GM18907 (cell line): ENCODE data around the gene CASP9.

Experiments used
- ATAC-seq: cut with Tn5 transposase; IDR thresholded peaks from one replicate; pipeline ENCODE4 v1.9.1; 2021; ENCODE audit warnings: mild to moderate bottlenecking, moderate library complexity; ENCODE audit not compliant: unreplicated experiment

CASP9 gene

GRCh38 chr1:15524021-15524282, at the start of gene CASP9:
Gene CASP9, minus strand, starts transcription at chr1:15524215. Its CDS starts 15 bp downstream, at chr1:15524200.
- ATAC-seq: no peak

GRCh38 chr1:15573477-15573876, 49.5 kb upstream of the CASP9 start:
- ATAC-seq: no peak

GRCh38 chr1:15571266-15571665, 47.3 kb upstream of the CASP9 start:
- ATAC-seq: no peak

- ATAC-seq: no peak
Observed at GRCh38 chr1:15570861-15571260, 46.8 kb upstream of the CASP9 start.

GRCh38 chr1:15568387-15569073, 44.5 kb upstream of the CASP9 start:
- ATAC-seq: no peak

- ATAC-seq: no peak
Observed at GRCh38 chr1:15559189-15559810, 35.3 kb upstream of the CASP9 start.

- ATAC-seq: no peak
Observed at GRCh38 chr1:15558516-15558915, 34.5 kb upstream of the CASP9 start.

GRCh38 chr1:15557594-15557993, 33.6 kb upstream of the CASP9 start:
- ATAC-seq: no peak

GRCh38 chr1:15557008-15557407, 33.0 kb upstream of the CASP9 start:
- no peak for ATAC-seq

GRCh38 chr1:15550573-15550972, 26.6 kb upstream of the CASP9 start:
- no peak for ATAC-seq

GRCh38 chr1:15546641-15547040, 22.6 kb upstream of the CASP9 start:
- no peak for ATAC-seq

GRCh38 chr1:15543589-15544568, 19.9 kb upstream of the CASP9 start:
- no peak for ATAC-seq

- ATAC-seq: no peak
Observed at GRCh38 chr1:15543251-15543588, 19.2 kb upstream of the CASP9 start.

- no peak for ATAC-seq
Observed at GRCh38 chr1:15542388-15543250, 18.6 kb upstream of the CASP9 start.

GRCh38 chr1:15541231-15541792, 17.3 kb upstream of the CASP9 start:
- ATAC-seq: no peak

- ATAC-seq: no peak
Observed at GRCh38 chr1:15540186-15540585, 16.2 kb upstream of the CASP9 start.

- no peak for ATAC-seq
Observed at GRCh38 chr1:15538771-15539170, 14.8 kb upstream of the CASP9 start.

GRCh38 chr1:15531682-15532081, 7.7 kb upstream of the CASP9 start:
- no peak for ATAC-seq

- ATAC-seq: no peak
Observed at GRCh38 chr1:15531003-15531402, 7.0 kb upstream of the CASP9 start.

- ATAC-seq: peak; percentile 66
Observed at GRCh38 chr1:15526490-15527339, 2.7 kb upstream of the CASP9 start, which contains the start of gene DNAJC16. Gene DNAJC16, plus strand, starts transcription at chr1:15526848. Its CDS starts 2,258 bp downstream, at chr1:15529106.
